ENCODE measurements around the gene DNAJC6. TPM values are rescaled to one million over a fixed set of nuclear protein-coding genes. Genes with fewer than 3 reads are reported as not detected.

Gene DNAJC6
- total and polyA plus RNA-seq, 2 of the 13 experiments (the other 11 are each of a cell fraction or from before 2014, with no cell fraction given): 1.0 to 1.6 TPM

DNA sequence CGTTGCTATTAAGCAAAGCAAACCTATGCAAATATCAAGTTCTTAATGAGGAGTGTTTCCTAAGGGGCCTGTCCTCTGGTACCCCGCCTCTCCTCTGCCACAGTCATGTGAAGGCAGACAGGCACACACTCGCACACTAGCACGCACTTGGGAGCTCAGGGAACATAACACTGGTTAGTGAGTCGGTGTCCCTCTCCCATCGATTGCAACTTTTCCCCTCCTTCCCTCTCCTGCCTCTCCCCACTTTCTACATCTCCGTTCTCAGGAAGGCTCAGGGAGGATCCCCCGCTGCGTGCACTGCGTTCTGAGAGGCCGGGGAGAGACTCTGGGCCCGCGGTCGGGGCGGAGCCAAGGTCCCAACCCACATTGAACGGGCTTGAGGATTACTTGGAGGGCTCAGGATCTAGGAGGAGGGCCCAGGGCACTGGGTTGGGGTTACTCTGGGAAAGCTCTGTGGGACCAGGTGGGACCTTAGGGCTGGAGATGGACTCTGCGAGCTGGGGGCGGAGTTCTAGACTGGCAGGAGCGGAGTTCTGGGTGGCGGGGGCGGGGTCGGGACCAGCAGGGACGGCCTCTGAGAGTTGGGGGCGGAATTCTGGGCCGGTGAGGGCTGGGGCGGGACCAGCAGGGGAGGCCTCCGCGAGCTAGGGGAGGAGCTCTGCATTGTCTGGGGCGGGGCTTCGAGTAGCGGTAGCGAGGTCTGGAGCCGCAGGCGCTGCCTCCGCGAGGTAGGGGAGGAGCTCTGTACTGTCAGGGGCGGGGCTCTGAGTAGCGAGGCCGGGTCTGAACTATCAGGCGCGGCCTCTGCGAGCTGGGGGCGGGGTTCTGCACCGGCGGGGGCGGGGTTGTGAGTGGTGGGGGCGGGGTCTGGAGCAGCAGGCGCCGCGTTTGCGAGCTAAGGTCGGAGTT, 110.6 kb downstream of the DNAJC6 start (continued):
- TF ChIP-seq, protein P1, sequence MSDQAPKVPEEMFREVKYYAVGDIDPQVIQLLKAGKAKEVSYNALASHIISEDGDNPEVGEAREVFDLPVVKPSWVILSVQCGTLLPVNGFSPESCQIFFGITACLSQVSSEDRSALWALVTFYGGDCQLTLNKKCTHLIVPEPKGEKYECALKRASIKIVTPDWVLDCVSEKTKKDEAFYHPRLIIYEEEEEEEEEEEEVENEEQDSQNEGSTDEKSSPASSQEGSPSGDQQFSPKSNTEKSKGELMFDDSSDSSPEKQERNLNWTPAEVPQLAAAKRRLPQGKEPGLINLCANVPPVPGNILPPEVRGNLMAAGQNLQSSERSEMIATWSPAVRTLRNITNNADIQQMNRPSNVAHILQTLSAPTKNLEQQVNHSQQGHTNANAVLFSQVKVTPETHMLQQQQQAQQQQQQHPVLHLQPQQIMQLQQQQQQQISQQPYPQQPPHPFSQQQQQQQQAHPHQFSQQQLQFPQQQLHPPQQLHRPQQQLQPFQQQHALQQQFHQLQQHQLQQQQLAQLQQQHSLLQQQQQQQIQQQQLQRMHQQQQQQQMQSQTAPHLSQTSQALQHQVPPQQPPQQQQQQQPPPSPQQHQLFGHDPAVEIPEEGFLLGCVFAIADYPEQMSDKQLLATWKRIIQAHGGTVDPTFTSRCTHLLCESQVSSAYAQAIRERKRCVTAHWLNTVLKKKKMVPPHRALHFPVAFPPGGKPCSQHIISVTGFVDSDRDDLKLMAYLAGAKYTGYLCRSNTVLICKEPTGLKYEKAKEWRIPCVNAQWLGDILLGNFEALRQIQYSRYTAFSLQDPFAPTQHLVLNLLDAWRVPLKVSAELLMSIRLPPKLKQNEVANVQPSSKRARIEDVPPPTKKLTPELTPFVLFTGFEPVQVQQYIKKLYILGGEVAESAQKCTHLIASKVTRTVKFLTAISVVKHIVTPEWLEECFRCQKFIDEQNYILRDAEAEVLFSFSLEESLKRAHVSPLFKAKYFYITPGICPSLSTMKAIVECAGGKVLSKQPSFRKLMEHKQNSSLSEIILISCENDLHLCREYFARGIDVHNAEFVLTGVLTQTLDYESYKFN (CRISPR knock-in tag; conservative IDR thresholded peaks at IDR 0.05): peak; percentile 58; the same call in 1 of the 2 replicates
- TF ChIP-seq ZNF598 (CRISPR knock-in tag; IDR thresholded peaks at IDR 0.05; ENCODE audit: borderline replicate concordance): peak; percentile 79; the same call in 1 of the 2 replicates
- no peak for TF ChIP-seq RNF2 (conservative IDR thresholded peaks at IDR 0.05; ENCODE audit: low read depth)
- peak; percentile 23; the same call in 1 of the 2 replicates for TF ChIP-seq AHDC1 (CRISPR knock-in tag; IDR thresholded peaks at IDR 0.05; ENCODE audit: borderline replicate concordance)
- peak; percentile 70; the same call in 1 of the 2 replicates for TF ChIP-seq ZNF891 (CRISPR knock-in tag; IDR thresholded peaks at IDR 0.05)
- TF ChIP-seq TBX2 (CRISPR knock-in tag; IDR thresholded peaks at IDR 0.05; ENCODE audit: borderline replicate concordance): peak; percentile 20; the same call in 1 of the 2 replicates
- TF ChIP-seq NCOA5 (CRISPR knock-in tag; IDR thresholded peaks at IDR 0.05): no peak
- TF ChIP-seq SAFB2 (CRISPR knock-in tag; IDR thresholded peaks at IDR 0.05; ENCODE audit: borderline replicate concordance, low read depth): peak; percentile 71; the same call in 1 of the 2 replicates
- peak; percentile 30; the same call in 1 of the 2 replicates for TF ChIP-seq NR2C2 (CRISPR knock-in tag; IDR thresholded peaks at IDR 0.05; ENCODE audit: borderline replicate concordance)
- TF ChIP-seq ZNF230 (CRISPR knock-in tag; IDR thresholded peaks at IDR 0.05): 0 out of 2 replicates have a peak, but pooled peaks have one; percentile 73
- TF ChIP-seq PHF8 (CRISPR knock-in tag; IDR thresholded peaks at IDR 0.05): peak; percentile 59
- TF ChIP-seq, protein P2, sequence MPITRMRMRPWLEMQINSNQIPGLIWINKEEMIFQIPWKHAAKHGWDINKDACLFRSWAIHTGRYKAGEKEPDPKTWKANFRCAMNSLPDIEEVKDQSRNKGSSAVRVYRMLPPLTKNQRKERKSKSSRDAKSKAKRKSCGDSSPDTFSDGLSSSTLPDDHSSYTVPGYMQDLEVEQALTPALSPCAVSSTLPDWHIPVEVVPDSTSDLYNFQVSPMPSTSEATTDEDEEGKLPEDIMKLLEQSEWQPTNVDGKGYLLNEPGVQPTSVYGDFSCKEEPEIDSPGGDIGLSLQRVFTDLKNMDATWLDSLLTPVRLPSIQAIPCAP (CRISPR knock-in tag; IDR thresholded peaks at IDR 0.05; ENCODE audit: low read depth): 0 out of 2 replicates have a peak, but pooled peaks have one; percentile 44
- no peak for TF ChIP-seq CSRNP2 (CRISPR knock-in tag; conservative IDR thresholded peaks at IDR 0.05; ENCODE audit: low read depth)
